ENCODE results near the gene SRGAP2C.
"Not testable (repeated sequence)": the region's sequence is repeated elsewhere in the genome, so short reads cannot be mapped to it uniquely, and the experiment has no call there.

SRGAP2C gene

GRCh38 chr1:121418369-121419049 is 233.7 kb downstream of the SRGAP2C start:
- DNase-seq (ENCODE audit: low read depth in 2 of 2), result no peak

- not testable (repeated sequence) for DNase-seq (ENCODE audit: low read depth in 2 of 2)
These were observed 234.4 kb downstream of the SRGAP2C start for GRCh38 chr1:121419050-121419615.

- DNase-seq (ENCODE audit: low read depth in 2 of 2), result not testable (repeated sequence)
These were observed 236.7 kb downstream of the SRGAP2C start for GRCh38 chr1:121421490-121421889.

GRCh38 chr1:121423956-121424355 is 239.2 kb downstream of the SRGAP2C start:
- not testable (repeated sequence) for DNase-seq (ENCODE audit: low read depth in 2 of 2)

GRCh38 chr1:121433517-121433916 is 248.7 kb downstream of the SRGAP2C start:
- DNase-seq (ENCODE audit: low read depth in 2 of 2), result not testable (repeated sequence)

GRCh38 chr1:121438862-121439261 is 254.1 kb downstream of the SRGAP2C start:
- DNase-seq (ENCODE audit: low read depth in 2 of 2), result not testable (repeated sequence)

- DNase-seq (ENCODE audit: low read depth in 2 of 2), result no peak
These were observed 256.2 kb downstream of the SRGAP2C start for GRCh38 chr1:121440993-121441392.
